Fibroblast of mammary gland (primary cell): ENCODE results near the gene TMEM209.
A peak's percentile ranks its signal among the peaks of the same experiment; 100 is the strongest.

Source experiments
- DNase-seq: peaks from one replicate; pipeline ENCODE4 v3.0.0-alpha.2; 2010; ENCODE audit warnings: low read depth
- H3K4me3 ChIP-seq: 2 replicates; pipeline ENCODE4 v1.5.1; 2011; ENCODE audit warnings: low read depth, mild to moderate bottlenecking, low read length, moderate library complexity; ENCODE audit not compliant: control insufficient read depth
- CTCF ChIP-seq: conservative IDR thresholded peaks from 2 replicates; pipeline ENCODE4 v1.5.1; 2011; ENCODE audit warnings: low read depth, low read length, inconsistent platforms; ENCODE audit not compliant: control insufficient read depth, insufficient read depth

Gene TMEM209

GRCh38 chr7:130160455-130160854, 44.8 kb downstream of the TMEM209 start:
- no peak overlapping the region for H3K4me3 ChIP-seq
- DNase-seq = no peak
- TF ChIP-seq CTCF = no peak

GRCh38 chr7:130160023-130160422, 45.2 kb downstream of the TMEM209 start:
- DNase-seq = no peak
- no peak overlapping the region for H3K4me3 ChIP-seq
- no peak for TF ChIP-seq CTCF

GRCh38 chr7:130157700-130158099, 47.5 kb downstream of the TMEM209 start:
- no peak for DNase-seq
- no peak overlapping the region for H3K4me3 ChIP-seq
- TF ChIP-seq CTCF = no peak

- H3K4me3 ChIP-seq = no peak overlapping the region
- no peak for TF ChIP-seq CTCF
- no peak for DNase-seq
Measured at GRCh38 chr7:130156140-130156539, 49.1 kb downstream of the TMEM209 start.

GRCh38 chr7:130154501-130155317, 50.5 kb downstream of the TMEM209 start:
- peak; percentile 13 for TF ChIP-seq CTCF
- no peak overlapping the region for H3K4me3 ChIP-seq
- DNase-seq = no peak

- H3K4me3 ChIP-seq = no peak overlapping the region
- no peak for TF ChIP-seq CTCF
Measured at GRCh38 chr7:130154131-130154500, 51.1 kb downstream of the TMEM209 start.

GRCh38 chr7:130153211-130153908, 51.8 kb downstream of the TMEM209 start:
- no peak for TF ChIP-seq CTCF
- H3K4me3 ChIP-seq = no peak overlapping the region
- no peak for DNase-seq

More at GRCh38 chr7:130154131-130154500, 51.1 kb downstream of the TMEM209 start:
- no peak for DNase-seq
